Prostate gland (tissue), 2 donors: ENCODE measurements around the gene BASP1.

Experiments
- CTCF ChIP-seq, 4 experiments: fragments of 200-600 bp in 2 of 4; fragments of 450-650 bp in 2 of 4; sonication (generic) in 2 of 4; IDR thresholded peaks; 1 replicate in 3 of 4; 2 replicates in 1 of 4; pipeline ENCODE4 v1.5.1; 2016 to 2019; ENCODE audit warnings: antibody characterized with exemption in 4 of 4, mild to moderate bottlenecking in 2 of 4, moderate library complexity in 2 of 4
- POLR2A ChIP-seq: fragments of 450-650 bp; IDR thresholded peaks from one replicate; pipeline ENCODE4 v1.6.1; 2016; ENCODE audit warnings: antibody characterized with exemption, mild to moderate bottlenecking
- POLR2AphosphoS5 ChIP-seq: sonication (generic); formaldehyde crosslinking; IDR thresholded peaks from one replicate; pipeline ENCODE4 v1.6.1; 2017; ENCODE audit warnings: antibody characterized with exemption

- TF ChIP-seq POLR2AphosphoS5: no peak
- TF ChIP-seq POLR2A: no peak
- no peak for TF ChIP-seq CTCF (IDR thresholded peaks at IDR 0.05)
These were observed 16.1 kb downstream of the BASP1 start for GRCh38 chr5:17233488-17233887.
